Astrocyte (in vitro differentiated cells and primary cell): ENCODE data around the gene CADPS.

Experiments used
- EZH2 ChIP-seq: IDR thresholded peaks from 2 replicates; pipeline ENCODE4 v1.6.1; 2012; ENCODE audit warnings: mild to moderate bottlenecking, low read length, inconsistent platforms; ENCODE audit not compliant: insufficient read depth
- TF ChIP-seq, protein P1 (sequence below): IDR thresholded peaks from 2 replicates; pipeline ENCODE4 v1.5.1; 2011; ENCODE audit warnings: low read depth, mild to moderate bottlenecking, inconsistent platforms, low read length, moderate library complexity; ENCODE audit not compliant: insufficient read depth

DNA sequence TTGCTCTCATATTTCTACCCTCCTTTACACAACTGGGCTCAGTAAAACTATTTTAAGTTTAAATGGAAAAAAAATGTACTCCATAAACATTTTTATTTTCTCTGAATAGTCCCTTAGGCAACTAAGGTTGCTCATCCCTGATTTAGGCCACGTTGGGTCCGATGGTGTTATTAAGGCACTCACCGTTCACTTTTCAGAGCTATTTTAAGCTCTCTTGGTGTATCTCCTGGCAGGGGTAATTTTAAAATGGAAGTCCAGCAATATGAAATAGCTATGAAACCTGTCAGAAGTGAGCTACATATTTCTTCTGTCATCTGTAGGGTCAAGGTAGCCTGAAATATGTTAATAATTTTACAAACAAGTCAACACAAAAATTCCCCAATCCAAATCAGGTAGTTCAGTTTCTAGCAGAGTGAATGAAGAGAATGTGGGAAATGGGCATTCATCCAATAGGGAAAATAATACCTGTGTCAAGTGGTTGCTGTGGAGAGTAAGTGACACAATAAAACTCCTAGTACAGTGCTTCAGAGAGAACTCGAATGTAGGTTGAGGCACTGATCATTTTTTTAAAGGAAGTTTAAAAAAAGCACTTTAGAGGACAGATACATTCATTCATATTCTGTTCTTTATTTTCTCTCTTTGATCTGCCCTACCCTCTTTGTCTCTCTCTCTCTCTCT, 292.6 kb downstream of the CADPS start:
- TF ChIP-seq, protein P1, sequence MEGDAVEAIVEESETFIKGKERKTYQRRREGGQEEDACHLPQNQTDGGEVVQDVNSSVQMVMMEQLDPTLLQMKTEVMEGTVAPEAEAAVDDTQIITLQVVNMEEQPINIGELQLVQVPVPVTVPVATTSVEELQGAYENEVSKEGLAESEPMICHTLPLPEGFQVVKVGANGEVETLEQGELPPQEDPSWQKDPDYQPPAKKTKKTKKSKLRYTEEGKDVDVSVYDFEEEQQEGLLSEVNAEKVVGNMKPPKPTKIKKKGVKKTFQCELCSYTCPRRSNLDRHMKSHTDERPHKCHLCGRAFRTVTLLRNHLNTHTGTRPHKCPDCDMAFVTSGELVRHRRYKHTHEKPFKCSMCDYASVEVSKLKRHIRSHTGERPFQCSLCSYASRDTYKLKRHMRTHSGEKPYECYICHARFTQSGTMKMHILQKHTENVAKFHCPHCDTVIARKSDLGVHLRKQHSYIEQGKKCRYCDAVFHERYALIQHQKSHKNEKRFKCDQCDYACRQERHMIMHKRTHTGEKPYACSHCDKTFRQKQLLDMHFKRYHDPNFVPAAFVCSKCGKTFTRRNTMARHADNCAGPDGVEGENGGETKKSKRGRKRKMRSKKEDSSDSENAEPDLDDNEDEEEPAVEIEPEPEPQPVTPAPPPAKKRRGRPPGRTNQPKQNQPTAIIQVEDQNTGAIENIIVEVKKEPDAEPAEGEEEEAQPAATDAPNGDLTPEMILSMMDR = no peak
- TF ChIP-seq EZH2 = no peak
